HAP-1 (cell line): ENCODE data around the gene M1AP.

ENCODE experiments used
- DNase-seq, 2 experiments: peaks; one replicate each; pipeline ENCODE4 v3.0.0-alpha.2; 2016 to 2020; ENCODE audit warnings: low spot score in 2 of 2
- H3K27me3 ChIP-seq: fragments of 250-450 bp; sonication (Bioruptor Pico); 2 replicates; pipeline ENCODE4 v1.5.1; 2020; ENCODE audit warnings: low read depth, mild to moderate bottlenecking, moderate library complexity
- H3K36me3 ChIP-seq: fragments of 250-450 bp; sonication (Bioruptor Pico); replicated peaks from 2 replicates; pipeline ENCODE4 v1.5.1; 2020; ENCODE audit warnings: mild to moderate bottlenecking
- H3K4me1 ChIP-seq: fragments of 250-450 bp; sonication (Bioruptor Pico); 2 replicates; pipeline ENCODE4 v1.5.1; 2020; ENCODE audit warnings: mild to moderate bottlenecking
- H3K4me3 ChIP-seq: fragments of 250-450 bp; sonication (Bioruptor Pico); 2 replicates; pipeline ENCODE4 v1.5.1; 2020; ENCODE audit warnings: mild to moderate bottlenecking, moderate library complexity
- H3K9me3 ChIP-seq: fragments of 250-450 bp; sonication (Bioruptor Pico); 2 replicates; pipeline ENCODE4 v1.5.1; 2020; ENCODE audit warnings: mild to moderate bottlenecking, moderate library complexity
- in situ Hi-C: fragments of 300-500 bp; cut with MboI; formaldehyde crosslinking; loops from 3 replicates; pipeline ENCODE4 v1.14.3; 2020; ENCODE audit warnings: low sequenced_read_pairs, inconsistent platforms, mixed read lengths

The M1AP gene

GRCh38 chr2:74516650-74517049 lies 131.5 kb downstream of the M1AP start:
- H3K27me3 ChIP-seq, result no peaks in the 10 kb centered on the region
- in situ Hi-C loops, result no loop called here
- H3K4me1 ChIP-seq, result no peaks in the 10 kb centered on the region
- H3K36me3 ChIP-seq, result no peaks in the 10 kb centered on the region
- no peaks in the 10 kb centered on the region for H3K9me3 ChIP-seq
- no peak overlapping the region for H3K4me3 ChIP-seq
- no peak for DNase-seq

GRCh38 chr2:74515981-74516633 lies 132.0 kb downstream of the M1AP start:
- in situ Hi-C loops, result no loop called here
- H3K4me1 ChIP-seq, result no peaks in the 10 kb centered on the region
- H3K27me3 ChIP-seq, result no peaks in the 10 kb centered on the region
- DNase-seq, result no peak
- no peaks in the 10 kb centered on the region for H3K9me3 ChIP-seq
- no peak overlapping the region for H3K4me3 ChIP-seq
- no peaks in the 10 kb centered on the region for H3K36me3 ChIP-seq

- DNase-seq, result no peak
- Histone ChIP-seq H3K36me3 (no peaks in the 10 kb centered on the region), H3K4me1 (no peaks in the 10 kb centered on the region), H3K4me3 (no peak overlapping the region), H3K9me3 (no peaks in the 10 kb centered on the region), H3K27me3 (no peaks in the 10 kb centered on the region)
- in situ Hi-C loops, result no loop called here
Observed at GRCh38 chr2:74515271-74515980, 132.7 kb downstream of the M1AP start.

GRCh38 chr2:74514368-74515270 lies 133.5 kb downstream of the M1AP start, which contains the start of gene TLX2:
Gene TLX2, plus strand, starts transcription at chr2:74514450. Its CDS starts 357 bp downstream, at chr2:74514807.
- H3K36me3 ChIP-seq, result no peaks in the 10 kb centered on the region
- no peaks in the 10 kb centered on the region for H3K9me3 ChIP-seq
- H3K4me3 ChIP-seq, result no peak within 1 kb of the TSS
- DNase-seq, result no peak
- no peaks in the 10 kb centered on the region for H3K27me3 ChIP-seq
- no peaks in the 10 kb centered on the region for H3K4me1 ChIP-seq
- in situ Hi-C loops, result no loop called here

- H3K9me3 ChIP-seq, result no peaks in the 10 kb centered on the region
- H3K27me3 ChIP-seq, result no peaks in the 10 kb centered on the region
- no peaks in the 10 kb centered on the region for H3K4me1 ChIP-seq
- H3K4me3 ChIP-seq, result no peak overlapping the region
- H3K36me3 ChIP-seq, result no peaks in the 10 kb centered on the region
- in situ Hi-C loops, result no loop called here
- DNase-seq, result no peak
Observed at GRCh38 chr2:74513605-74514367, 134.3 kb downstream of the M1AP start.

- H3K9me3 ChIP-seq, result no peaks in the 10 kb centered on the region
- no peaks in the 10 kb centered on the region for H3K36me3 ChIP-seq
- H3K4me1 ChIP-seq, result no peaks in the 10 kb centered on the region; the same call in 1 of the 2 replicates
- no peak for DNase-seq
- no peak overlapping the region for H3K4me3 ChIP-seq
- H3K27me3 ChIP-seq, result no peaks in the 10 kb centered on the region
- in situ Hi-C loops, result no loop called here
Observed at GRCh38 chr2:74512744-74513604, 135.2 kb downstream of the M1AP start.

- H3K27me3 ChIP-seq, result no peaks in the 10 kb centered on the region
- in situ Hi-C loops, result no loop called here
- no peaks in the 10 kb centered on the region for H3K36me3 ChIP-seq
- H3K4me1 ChIP-seq, result peaks cover 4% of the 10 kb centered on the region
- H3K9me3 ChIP-seq, result no peaks in the 10 kb centered on the region
- no peak overlapping the region for H3K4me3 ChIP-seq
- no peak for DNase-seq
Observed at GRCh38 chr2:74511104-74511989, 136.8 kb downstream of the M1AP start.

GRCh38 chr2:74510272-74510671 lies 137.9 kb downstream of the M1AP start:
- Histone ChIP-seq H3K4me1 (peaks cover 4% of the 10 kb centered on the region), H3K36me3 (peaks cover 9% of the 10 kb centered on the region), H3K4me3 (no peak overlapping the region), H3K9me3 (no peaks in the 10 kb centered on the region), H3K27me3 (no peaks in the 10 kb centered on the region)
- no peak for DNase-seq
- in situ Hi-C loops, result no loop called here

- DNase-seq, result no peak
- H3K9me3 ChIP-seq, result no peaks in the 10 kb centered on the region
- in situ Hi-C loops, result no loop called here
- peaks cover 14% of the 10 kb centered on the region for H3K36me3 ChIP-seq
- H3K4me3 ChIP-seq, result peak overlapping the region; percentile 99
- H3K27me3 ChIP-seq, result no peaks in the 10 kb centered on the region
- peaks cover 4% of the 10 kb centered on the region for H3K4me1 ChIP-seq
Observed at GRCh38 chr2:74507926-74508520, 140.1 kb downstream of the M1AP start.
